GM21447 (cell line): ENCODE results near the gene ADAM17.
A peak's percentile ranks its signal among the peaks of the same experiment; 100 is the strongest.

ENCODE experiments used
- ATAC-seq: cut with Tn5 transposase; IDR thresholded peaks from one replicate; pipeline ENCODE4 v1.9.1; 2021; ENCODE audit not compliant: unreplicated experiment

Gene ADAM17

DNA sequence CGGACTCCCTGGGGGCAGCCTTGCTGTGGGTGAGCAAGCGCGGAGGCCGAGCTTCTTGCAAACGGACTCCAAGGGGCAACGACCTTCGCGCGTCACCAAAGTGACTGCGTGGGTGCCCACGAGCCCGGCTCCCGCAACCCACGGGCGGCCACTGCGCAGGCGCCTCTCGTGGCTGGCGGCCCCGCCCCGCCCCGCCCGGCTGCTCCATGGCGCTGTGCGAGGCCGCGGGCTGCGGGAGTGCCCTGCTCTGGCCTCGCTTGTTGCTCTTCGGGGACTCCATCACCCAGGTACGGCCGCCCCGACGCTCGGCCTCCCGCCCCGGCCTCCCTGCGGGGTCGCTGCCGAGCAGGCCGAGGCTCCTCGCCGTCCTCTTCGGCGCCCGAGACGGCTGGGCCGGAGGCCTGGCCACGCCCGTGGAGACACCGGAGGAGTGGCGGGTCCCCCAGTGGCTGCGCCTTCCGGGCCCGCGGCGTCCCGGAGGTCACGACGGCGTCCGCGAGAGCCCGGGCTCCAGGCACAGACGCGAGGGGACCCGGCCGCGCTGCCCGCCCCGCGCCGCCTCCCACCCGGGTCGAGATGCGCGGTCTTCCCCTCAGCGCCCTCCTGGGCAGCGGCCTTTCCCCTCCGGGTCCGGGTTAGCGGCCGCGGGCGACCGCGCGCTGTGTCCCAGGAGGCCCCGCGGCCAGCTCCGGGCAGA lies 81.1 kb downstream of the ADAM17 start, which contains the start of gene IAH1:
TSS of gene IAH1 (plus strand) at position 191 of the 697 bp plus-strand sequence. CDS start at position 207, 16 bp downstream.
- ATAC-seq, result peak; percentile 70

- ATAC-seq, result peak; percentile 22
Observed at GRCh38 chr2:9473985-9474360, 81.7 kb downstream of the ADAM17 start.

- ATAC-seq, result peak; percentile 14
Observed at GRCh38 chr2:9473308-9473984, 82.2 kb downstream of the ADAM17 start.

GRCh38 chr2:9472511-9472910 lies 83.1 kb downstream of the ADAM17 start:
- ATAC-seq, result no peak

GRCh38 chr2:9471206-9471605 lies 84.4 kb downstream of the ADAM17 start:
- ATAC-seq, result no peak

DNA sequence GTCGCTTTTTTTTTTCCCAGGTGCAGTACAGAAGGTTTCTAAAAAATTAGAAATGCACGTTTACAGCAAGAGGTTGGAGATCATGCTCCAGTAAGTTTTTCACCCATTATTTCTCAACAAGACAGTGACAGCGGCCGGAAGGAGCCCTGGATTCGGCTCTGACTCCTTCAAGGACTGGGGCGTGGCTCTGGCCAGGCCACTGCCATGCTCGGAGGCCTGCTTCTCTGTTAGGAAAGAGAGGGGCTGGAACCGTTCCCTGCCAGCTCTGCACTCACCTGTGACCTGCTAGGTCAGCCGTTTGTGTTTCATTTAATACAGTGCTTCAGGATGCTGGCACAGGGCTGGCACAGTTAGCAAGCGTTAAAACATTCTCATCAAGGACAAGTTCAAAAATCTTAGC lies 87.9 kb downstream of the ADAM17 start:
- ATAC-seq, result no peak

DNA sequence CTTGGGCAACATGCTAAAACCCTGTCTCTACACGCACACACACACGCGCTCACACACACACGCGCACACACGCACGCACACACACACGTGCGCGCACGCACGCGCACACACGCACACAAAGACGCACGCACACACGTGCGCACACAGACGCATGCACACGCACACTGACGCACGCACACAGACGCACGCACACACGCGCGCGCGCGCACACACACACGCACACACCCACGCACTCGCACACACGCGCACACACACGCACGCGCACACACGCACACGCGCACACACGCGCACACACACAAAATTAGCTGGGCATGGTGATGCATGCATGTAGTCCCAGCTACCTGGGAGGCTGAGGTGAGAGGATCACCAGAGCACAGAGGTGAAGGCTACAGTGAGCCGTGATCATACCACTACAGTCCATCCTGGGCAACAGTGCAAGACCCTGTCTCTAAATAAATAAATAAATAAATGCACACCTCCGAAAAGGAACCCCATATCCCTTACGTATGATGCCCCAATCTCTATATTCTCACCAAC lies 89.4 kb downstream of the ADAM17 start:
- ATAC-seq, result no peak

- ATAC-seq, result no peak
Observed at GRCh38 chr2:9465170-9465569, 90.5 kb downstream of the ADAM17 start.

DNA sequence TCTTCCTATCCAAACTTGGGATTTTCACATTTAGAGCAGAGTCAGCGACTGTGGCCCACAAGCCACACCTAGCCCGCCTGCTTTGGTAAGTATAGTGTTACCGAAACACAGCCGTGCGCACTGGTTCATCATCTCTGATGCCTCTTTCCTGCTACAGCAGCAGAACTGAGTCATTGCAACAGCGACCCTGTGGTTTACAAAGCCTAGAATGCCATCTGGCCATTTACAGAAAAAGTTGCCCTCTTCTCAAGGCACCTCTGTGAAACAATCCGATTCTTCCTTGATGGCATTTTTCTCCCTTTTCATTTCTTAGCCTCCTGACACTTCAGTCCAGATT lies 92.0 kb downstream of the ADAM17 start:
- no peak for ATAC-seq

DNA sequence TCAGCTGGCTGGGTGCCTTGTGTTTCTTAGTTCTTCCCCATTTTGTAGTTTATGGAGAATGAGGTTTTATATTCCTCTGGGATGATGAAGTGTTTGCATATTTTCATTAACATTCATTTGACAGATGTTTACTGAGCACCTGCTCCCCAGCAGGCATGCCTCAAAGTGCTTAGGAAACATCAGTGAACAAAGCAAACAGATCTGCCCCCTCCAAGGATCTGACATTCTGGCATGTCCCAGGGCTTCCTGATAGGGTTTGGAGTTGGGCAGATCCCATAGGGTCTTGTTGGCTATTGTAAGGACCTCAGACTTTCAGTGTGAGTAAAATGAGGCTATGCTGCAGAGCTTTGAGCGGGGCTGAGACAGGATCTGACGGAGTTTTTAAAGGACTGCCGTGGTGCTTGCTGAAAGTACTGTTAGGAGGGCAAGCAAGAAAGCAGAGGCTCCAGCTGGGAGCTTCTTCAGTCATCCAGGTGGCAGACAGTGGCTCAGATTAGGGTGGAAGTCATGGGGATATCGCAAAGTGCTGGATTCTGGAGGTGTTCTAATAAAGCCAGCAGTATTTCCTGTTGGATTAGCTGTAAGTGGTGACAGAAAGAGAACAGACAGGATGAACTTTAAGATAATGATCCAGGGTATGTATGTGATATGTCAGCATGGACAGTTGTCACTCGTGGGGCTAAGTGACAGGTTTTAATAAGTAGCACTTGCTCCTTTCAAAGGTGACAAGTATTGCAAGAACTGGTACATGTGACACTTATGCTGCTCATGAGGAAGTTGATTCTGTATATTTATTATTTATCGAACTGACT lies 92.5 kb downstream of the ADAM17 start:
- no peak for ATAC-seq

DNA sequence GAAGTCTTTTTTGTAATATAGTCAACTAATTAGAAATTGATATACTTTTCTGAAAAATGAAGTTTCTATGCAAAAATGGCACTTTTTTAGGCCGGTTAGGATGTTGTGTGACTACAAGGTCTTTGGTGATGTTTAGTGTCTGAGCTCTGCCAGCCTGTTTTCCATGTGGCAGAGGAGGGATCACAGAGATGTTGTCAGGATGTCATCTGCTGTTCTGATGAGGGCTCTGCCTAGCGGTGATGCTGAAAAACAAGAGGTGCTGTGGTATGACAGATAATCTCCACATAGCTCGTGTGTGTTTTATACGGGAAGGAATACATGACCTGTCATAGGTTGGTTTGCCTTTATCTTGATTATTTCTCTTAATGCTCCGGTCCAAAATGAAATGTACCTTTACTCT lies 93.3 kb downstream of the ADAM17 start:
- no peak for ATAC-seq

GRCh38 chr2:9461079-9461478 lies 94.6 kb downstream of the ADAM17 start:
- no peak for ATAC-seq

GRCh38 chr2:9460441-9461017 lies 95.1 kb downstream of the ADAM17 start:
- ATAC-seq, result no peak

GRCh38 chr2:9451231-9451630 lies 104.4 kb downstream of the ADAM17 start:
- no peak for ATAC-seq

- ATAC-seq, result no peak
Observed at GRCh38 chr2:9445089-9445488, 110.5 kb downstream of the ADAM17 start.

- no peak for ATAC-seq
Observed at GRCh38 chr2:9443526-9443925, 112.1 kb downstream of the ADAM17 start.

DNA sequence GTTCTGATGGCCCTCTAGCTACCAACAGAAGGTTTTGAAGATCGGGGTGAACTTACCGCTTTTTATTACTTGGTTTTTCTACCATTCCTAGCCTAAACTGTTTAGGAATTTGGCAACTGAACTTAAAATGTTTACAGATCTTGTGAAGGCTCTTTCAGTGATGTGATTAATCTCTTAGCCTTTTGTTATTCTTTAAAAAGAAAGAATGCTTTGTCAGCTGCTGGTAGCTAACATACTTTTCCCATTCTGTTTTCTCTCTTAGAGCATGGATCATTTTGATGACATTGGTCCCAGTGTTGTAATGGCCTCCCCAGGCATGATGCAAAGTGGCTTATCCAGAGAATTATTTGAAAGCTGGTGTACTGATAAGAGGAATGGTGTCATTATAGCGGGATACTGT lies 114.1 kb downstream of the ADAM17 start:
- ATAC-seq, result no peak

DNA sequence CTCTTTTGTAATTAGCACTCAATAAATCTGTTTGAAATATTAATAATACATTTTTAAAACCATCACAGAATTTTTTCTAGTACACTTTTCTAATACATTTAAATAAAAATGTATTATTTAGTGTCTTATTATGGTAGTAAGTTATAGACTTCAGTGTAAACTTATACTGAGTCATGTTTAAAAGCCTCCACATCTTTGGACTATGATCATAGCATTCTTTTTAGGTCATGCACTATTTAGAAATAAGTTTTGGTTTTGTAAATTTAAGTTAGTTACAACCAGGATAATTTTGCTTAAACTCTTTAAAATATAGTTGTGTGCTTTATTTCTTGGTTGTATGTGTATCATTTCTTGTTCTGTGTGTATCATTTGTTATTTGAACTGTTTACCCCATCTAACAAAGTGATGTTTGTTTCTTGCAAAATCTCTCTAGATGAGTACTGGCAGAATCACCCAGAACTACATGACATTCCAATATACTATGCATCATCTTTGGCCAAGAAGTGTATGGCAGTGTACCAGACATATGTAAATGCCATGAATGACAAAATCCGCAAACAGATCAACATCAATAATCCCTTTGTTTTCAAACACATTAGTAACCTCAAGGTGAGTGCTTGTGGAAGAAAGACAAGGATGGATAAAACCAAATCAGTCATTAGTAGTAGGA lies 115.4 kb downstream of the ADAM17 start:
- ATAC-seq, result no peak

GRCh38 chr2:9439536-9439935 lies 116.1 kb downstream of the ADAM17 start:
- no peak for ATAC-seq
